Hippocampal formation (tissue), 2 donors: ENCODE results near the gene RAB14.
"Not testable (repeated sequence)": the region's sequence is repeated elsewhere in the genome, so short reads cannot be mapped to it uniquely, and the experiment has no call there.

Source experiments
- DNase-seq, 2 donors: peaks; one replicate each; lab custom pipeline; 2025; lab: John Stamatoyannopoulos, UW

Gene RAB14

DNA sequence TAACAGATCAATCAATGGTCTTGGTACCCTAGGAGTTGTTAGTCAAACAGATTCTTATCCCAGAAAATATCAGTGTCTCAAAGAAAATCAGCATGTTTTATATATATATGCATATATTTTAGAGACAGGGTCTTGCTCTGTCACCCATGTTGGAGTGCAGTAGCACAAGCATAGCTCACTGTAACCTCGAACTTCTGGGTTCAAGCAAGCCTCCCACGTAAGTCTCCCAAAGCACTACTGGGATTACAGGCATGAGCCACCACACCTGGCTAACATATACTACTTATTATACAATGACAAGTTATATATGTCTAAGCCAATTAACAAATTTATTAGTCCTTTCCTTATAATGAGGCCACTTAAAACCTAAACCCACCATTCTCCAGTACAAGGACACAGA is 10.4 kb downstream of the RAB14 start:
- no peak for DNase-seq

DNA sequence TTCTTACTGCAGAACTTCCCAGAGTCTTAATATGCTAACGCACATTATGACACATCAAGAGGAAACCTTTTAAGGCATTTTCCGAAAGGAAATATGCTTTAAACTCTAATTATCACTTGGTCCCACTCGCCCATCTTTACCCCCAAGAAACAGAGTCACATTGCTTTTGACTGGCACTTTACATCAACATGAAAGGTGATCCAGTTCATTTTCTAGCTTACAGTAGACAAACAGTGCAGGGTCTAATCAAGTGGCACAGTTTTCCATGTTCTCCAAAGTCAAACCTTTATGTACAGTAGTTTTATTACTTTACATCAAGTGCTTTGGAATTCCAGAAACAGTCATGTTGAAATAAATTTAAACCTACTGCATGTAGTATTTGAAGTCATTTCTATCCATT is 12.0 kb downstream of the RAB14 start:
- DNase-seq: no peak

DNA sequence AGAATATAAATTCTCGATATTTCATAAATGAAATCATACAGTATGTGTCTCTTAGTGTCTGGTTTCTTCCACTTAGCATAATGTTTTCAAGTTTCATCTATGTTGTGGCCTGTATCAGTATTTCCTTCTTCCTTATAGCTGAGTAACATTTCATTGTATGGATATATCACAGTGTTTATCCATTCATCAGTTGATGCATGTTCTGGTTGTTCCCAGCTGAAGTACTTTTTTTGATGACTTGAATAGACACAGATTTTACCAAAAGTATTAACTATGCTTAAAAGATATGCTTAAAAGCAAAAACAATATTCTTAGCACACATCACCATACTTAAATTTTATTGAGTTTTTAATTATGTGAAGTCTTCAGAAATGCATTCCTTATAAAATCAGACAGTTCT is 12.7 kb downstream of the RAB14 start:
- DNase-seq: no peak

DNA sequence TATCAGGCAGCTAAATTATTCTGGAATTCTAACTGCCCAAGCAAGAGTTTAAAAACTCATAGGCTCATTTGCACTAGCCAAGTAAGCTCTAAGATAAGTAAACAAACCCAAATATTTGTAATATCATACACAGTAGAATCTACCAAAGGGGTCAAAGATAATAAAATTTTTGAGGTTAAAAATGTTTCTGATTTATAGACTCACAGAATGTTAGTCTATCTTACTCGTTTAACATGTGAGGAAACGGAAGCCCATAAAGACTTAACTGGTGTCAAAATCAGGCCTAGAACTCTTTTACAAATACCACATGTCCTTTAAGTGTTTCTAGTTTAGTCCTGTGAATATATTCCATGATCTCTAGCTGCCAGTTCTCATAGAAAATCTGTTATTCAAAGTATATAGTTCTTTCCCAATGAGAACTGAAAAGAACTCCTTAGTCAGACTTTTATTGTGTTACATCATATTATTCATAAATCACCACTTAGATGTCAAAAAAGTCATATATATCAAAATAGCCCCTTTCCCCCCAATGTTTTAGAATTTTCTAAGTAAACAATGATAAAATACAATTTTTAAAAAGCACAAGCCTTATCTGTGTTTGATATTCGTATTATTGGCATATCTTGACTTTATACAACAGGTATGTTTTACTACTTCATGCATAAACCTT is 13.9 kb downstream of the RAB14 start:
- DNase-seq: no peak

DNA sequence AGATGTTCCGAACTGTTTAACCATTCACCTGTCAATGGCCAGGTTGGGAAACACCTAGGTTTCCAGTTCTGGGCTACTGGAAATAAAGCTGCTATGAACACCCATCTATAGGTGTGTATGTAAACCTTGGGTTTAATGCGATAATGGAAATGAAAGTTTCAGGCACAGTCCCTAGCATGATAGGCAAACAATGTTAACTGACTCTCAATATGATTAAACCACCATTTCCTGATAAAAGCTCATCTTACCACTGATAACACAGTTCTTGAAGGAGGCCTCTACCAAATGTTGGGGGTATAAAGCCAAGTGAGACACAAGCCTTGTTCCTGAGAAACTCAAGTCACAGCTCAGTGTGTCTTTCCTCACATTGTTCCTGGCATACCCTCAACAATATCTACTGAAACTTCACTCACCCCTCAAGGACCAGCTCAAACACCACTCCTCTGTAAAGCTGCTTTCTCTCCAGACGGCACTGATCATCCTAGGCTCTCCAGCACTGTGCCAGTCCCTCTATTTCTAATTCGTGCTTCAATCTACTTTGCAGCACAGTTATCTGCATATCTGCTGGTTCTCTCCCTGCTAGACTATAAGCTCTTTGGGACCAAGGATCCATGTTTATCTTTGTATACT is 15.8 kb downstream of the RAB14 start:
- no peak for DNase-seq

DNA sequence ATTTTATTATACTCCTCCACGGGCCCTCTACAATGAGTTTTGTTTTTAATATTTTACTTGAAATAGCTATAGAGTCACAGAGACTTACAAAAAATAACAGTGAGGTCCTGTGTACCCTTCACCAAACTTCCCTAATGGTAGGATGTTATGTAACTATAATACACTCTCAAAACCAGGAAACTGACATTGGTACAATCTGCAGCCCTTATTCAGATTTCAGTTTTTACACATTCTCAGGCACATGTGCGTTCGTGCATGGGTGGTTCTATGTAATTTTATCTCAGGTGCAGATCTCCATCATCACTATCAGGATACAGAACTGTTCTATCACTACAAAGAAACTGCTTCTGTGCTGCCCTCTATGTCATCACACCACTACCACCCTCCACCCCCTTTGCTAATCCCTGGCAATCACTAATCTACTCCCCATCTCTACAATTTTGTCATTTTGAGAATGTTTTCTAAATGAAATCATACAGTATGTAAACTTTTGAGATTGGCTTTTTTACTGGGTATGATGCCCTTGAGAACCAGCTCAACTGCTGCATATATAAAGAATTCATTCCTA is 16.4 kb downstream of the RAB14 start:
- DNase-seq: no peak

DNA sequence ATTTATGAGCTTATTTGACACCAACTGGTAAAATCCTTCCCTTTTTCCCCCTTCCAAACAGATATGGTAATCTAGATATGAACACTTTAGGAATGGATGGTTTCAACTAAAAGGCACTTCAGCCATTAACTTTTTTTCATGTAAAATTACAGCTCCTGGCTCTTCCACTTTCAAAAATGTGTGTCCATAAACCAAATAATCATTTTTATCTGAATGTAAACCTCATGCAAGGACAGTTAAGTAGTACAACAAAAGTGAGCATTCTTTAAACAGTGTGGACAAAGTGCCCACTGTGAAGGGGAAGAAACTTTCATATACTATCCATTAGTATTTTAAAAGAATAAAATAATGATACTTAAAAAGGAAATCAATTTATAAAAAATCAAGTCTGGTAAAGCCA is 17.2 kb downstream of the RAB14 start:
- DNase-seq: no peak

DNA sequence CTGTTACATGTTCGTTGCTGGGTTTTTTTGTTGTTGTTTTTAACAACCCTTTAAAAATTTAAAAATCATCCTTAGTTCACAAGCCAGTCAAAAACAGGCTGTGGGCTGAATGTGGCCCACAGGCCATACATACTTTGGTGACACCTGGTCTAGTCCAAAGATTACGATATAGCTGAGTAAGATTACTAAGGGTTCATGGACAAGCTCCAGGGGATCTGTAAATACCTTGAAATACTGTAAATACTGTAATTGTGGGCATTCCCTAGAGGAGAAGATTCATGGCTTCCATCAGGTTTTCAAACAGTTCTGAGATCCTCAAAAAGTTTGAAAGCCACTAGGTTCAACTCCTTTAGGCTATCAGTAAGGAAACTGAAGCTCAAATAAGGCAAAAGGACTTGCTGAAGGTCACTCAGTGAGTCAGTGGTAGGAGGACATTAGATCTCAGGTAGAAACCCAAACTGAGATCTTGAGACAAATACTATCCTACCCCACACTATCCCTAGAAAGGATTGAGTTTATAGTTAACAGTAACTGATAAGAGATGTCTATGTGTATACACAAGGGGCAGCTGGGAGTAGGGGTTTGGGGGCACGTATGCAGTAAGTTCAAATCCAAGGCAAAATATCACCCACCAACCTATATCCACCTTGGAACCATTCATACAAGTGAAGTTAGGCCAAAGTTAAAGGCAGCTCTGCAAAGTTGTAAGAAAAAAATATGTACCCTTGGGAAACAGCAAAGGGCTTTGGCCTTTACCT is 17.8 kb downstream of the RAB14 start:
- no peak for DNase-seq

DNA sequence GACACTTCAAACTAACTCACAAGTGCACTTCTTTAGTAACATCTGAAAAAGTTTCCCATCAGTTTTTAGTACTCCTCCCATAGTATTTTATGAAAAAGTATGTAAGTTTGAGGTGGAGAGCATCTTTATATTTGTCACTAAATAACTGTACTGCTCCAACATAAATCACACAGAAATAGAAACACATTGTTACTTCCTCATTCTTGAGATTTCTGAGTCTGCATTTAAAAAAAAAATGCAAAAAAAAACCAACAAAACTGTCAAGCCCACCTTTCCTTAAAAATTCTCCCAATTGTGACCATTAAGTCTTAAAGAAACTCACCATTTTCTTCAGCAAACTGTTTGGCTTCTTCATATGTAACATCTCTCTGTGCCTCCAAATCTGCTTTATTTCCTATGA is 18.7 kb downstream of the RAB14 start:
- no peak for DNase-seq

DNA sequence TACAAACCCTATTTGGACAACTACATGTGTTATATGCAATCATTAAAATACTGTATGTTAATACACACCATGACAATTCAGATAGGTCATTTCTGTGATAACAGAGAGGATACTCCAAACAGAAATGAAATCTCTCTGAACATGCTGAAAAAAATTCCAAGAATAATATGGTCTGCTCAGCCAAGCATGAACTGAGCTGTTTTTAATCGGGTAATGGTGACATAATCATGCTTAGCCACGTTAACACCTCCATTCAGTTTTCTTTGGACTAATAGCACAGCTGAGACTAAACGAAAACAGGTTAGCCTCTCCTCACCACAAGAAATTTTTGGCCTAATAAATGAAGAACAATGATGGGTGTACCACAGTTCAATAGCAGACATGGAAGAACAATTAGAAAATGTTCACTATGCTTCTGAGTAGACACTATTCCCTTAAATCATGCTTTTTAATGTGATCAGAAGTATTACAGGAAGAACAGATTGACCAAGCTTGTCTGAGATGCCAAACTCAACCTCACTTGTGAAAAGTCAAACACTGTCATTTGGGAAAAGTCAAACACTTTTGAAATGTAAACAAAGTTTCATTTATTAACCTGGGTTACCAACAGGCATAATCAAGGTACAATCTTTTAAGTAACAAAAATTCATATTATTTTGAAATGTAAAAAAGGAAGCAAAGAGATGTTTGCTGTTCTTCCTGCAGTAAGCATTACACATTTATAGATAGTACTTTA is 19.4 kb downstream of the RAB14 start:
- DNase-seq: no peak

DNA sequence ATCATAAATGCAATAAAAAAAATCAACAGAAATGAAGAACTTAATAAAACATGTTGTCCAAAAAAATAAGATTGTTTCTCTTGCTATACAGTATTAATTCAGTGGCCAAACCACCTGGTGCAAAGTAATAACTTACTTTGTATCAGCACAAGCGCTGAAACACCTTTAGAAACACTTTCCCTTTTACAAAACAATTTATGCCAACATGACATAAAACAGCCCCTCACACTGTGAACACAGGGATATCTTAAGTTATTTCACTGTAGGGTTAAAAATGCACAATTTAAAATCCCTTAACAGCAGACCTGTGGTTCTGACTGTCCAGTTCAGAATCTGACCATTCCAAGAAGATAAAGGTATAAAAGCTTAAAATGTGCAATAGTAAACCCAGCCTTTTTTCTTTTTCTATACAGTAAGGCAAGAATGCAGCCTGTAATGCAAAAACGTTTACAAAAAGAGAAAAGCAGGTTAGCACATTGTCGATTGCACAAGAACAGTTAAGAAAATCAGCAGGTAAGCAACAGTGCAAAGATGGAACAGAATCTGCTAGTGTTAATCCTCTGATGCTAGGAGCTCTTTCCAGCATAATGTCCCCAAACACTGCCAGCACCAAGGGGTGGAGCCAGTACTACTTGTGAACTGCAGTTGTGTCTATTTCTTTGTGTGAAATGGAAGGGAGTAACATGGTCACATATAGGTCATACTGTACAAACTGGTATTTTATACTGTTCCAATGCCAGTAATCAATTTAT is 21.6 kb downstream of the RAB14 start:
- DNase-seq: no peak

DNA sequence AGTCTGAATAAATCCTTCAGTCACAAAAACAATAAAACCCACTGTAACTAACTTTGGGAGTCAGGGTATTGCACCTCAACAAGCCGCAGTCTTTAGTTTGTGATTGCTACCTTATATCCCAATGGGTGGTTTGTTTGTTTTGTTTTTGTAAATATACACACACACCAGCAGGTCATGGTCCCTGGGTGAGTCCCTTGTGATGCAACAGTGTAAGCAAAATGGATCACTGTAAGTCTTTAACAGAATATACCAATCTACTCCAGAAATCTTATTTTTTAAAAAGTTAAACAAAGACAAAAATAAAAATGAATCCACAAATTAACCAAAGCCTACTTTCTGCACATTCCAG is 22.3 kb downstream of the RAB14 start:
- not testable (repeated sequence) for DNase-seq

DNA sequence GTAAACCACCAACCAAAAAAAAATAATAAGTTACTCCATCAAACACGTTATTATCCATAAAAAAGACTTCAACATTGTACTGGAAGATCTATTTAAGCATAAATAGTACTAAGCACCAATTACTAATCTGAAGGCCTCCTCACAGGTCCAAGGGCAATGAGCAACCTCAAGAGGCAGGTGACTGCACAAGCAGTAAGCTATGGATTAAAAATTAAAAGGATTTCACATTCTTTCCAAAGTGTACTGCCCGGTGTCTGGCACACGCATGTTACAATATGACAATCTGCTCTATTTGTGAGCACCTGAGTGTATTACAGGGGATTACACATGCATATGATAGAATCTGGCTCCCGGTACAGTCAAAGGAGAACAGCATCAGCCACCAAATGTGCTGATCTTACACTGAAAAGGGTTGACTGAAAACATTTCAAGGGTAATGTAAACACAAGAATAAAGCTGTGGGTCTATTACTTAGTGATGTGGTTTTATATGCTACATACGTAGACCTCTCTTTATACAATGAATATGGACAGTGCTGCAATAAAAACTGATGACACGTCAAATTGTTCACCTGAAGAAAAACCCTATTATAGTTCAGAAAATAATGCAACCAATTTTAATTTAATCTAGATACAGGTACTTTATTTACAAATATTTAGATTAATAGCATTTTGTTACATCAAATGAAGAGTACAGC is 22.8 kb downstream of the RAB14 start:
- no peak for DNase-seq

DNA sequence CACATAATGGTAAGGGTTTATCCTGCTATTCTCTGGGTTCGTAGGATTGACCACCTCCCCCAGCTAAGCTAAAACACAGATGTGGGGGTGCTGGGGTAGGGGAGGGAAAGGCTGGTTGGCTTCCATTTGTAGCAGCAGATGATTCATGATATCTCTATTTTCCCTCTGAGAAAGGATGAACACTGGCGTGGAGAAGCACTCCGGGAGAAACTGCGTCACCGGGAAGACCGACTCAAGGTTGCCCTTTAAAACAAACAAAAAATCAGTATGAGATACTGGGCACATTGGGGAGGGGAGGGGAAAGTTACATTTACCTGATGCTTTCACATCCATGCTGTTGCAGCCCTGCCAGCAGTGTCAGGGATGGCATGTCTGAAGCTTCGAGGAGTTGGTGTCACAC is 28.2 kb downstream of the RAB14 start:
- no peak for DNase-seq

DNA sequence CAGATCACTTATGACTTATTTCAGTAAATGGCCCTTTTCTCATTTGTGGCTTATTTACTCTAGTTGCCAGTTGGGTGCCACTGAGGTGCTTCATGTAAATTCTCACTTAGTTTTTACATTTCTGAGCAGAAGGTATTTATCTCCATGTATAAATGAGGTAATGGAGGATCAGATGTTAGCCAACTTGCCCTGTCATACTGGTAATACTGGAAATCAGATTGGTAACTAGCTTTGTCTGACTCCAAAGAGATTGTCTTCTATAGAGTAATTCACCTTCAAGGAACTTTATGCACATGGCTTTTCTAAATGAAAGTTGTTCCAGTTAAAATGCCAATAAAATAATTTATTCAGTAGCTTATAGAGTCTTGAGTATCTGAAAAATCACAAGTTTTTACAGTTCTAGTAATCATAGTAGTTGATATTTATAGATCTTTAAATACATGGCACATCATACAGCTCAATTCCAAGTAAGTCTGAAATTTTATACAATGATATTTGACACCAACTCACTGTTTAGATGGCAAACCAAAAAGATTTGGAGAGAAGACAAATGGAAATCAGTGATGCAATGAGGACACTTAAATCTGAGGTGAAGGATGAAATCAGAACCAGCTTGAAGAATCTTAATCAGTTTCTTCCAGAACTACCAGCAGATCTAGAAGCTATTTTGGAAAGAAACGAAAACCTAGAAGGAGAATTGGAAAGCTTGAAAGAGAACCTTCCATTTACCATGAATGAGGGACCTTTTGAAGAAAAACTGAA is 28.8 kb downstream of the RAB14 start:
- no peak for DNase-seq

DNA sequence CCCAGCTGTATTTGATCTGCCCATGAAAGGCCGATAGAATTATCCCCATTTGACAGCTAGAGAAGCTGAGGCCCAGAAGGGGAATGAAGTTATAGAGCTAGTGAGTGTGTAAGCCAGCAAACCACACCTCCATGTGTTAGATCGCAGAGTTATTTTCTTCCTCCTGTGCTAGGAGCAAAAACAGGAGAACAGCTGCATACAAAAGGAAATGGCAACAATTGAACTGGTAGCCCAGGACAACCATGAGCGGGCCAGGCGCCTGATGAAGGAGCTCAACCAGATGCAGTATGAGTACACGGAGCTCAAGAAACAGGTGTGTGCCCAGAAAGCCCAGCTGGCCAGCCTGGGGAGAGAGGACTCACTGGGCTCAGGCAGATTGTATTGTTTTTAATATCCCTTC is 30.4 kb downstream of the RAB14 start:
- no peak for DNase-seq

DNA sequence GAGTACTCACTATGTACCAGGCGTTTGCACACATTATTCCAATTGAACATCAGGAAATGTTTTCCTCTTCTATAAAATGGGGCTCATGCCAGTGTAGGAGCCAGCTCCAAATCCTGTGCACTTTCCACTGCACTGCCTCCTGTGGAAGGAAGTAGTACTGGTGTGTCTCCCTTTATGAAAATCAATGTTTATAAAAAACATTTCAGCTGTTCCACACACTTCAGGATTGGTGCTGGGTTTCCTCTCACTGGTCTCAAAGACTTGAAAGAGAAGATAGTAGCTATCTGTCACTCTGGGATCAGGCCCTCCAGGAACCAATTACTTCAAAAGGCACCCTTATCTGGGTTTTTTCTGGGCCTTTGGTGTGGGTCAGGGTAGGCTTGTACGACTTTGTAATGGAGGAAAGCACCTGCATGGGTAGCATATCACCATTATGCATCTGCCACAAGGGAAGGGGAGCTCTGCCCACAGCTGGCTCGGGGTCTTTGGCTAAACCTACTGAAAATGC is 32.5 kb downstream of the RAB14 start:
- no peak for DNase-seq

DNA sequence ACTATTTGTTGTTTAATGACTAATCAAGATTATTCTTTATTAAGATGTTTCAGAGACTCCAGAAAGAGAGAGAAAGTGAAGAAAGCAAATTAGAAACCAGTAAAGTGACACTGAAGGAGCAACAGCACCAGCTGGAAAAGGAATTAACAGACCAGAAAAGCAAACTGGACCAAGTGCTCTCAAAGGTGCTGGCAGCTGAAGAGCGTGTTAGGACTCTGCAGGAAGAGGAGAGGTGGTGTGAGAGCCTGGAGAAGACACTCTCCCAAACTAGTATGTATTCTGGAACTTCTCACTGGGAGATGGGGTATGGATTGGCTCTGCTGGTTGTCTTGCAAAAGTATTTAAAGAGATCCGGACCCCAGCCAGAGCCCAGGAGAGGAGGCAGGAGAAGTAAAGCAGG is 33.6 kb downstream of the RAB14 start:
- DNase-seq: no peak

DNA sequence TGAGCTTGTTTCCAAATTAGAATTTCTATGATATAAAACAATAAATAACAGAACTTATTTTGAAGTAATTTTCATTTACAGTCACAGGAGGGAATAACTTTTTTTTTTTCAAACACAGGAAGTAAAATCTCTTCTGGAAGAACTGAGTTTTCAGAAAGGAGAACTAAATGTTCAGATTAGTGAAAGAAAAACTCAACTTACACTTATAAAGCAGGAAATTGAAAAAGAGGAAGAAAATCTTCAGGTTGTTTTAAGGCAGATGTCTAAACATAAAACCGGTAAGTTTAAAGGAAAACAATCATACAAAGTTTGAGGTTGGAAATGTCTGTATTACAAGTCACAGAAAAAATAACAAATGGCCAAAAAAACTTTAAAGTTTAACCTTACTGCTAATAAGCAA is 41.6 kb downstream of the RAB14 start:
- DNase-seq: no peak

DNA sequence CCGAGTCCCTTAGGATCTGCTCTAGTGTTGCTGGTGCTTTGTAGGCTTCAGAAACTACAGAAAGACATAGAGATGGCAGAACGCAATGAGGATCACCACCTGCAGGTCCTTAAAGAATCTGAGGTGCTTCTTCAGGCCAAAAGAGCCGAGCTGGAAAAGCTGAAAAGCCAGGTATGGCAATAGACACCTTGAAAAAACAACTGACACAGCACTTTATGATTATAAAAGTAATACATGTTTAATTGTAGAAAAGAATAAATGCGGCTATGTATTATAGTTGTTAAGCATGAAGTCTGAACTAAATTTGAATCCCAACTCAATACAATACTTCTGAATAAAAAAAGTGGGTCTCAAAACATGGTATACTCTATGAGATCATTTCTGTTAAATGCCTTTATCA is 43.7 kb downstream of the RAB14 start:
- DNase-seq: no peak
